ENCODE data around the gene SRRD.

Gene SRRD

DNA sequence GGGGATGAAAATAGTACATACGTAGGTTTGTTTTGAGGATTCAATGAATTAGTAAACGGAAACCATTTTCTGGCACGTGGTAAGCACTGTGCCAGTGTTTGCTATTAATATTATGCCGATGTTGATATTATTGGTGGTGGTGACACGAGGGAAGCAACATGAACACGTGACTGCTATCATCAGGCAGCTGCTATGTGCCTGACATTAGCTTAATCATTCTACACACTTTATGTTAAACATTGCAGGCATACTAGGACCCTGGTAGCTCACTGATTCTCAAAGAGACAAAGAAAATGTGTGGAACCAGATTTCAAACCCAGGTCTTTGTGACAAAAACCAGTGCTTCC lies 656 bp downstream of the SRRD start:
- peaks cover 31% of the 10 kb centered on the region for H3K36me3 Mint-ChIP-seq (ENCODE audit: low read depth)
- peak overlapping the region; percentile 96 for H3K27ac Mint-ChIP-seq
- H3K4me3 Mint-ChIP-seq: peak overlapping the region; percentile 96
- no peaks in the 10 kb centered on the region for H3K9me3 Mint-ChIP-seq
- DNase-seq (no peak), ATAC-seq (no peak)
- H3K4me1 Mint-ChIP-seq: peaks cover 61% of the 10 kb centered on the region
- no peaks in the 10 kb centered on the region for H3K27me3 Mint-ChIP-seq

DNA sequence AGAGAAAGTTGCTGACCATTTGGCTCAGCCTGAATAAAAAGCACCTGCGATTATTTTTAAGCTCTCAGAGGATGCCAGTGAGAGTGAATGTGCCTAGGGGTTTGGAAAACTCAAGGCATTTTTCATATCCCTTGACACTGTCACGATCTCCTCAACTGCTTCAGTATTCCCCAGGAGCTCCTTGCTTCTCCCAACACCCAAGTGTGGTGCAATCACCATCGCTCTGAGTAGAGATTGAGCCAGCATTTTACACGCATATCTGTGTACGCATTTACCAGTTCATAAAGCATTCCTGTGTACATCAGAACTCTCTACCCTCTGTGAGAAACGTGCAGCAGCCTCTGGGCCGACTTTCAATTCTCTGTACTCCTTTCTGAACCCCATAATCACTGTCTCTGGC lies 1.3 kb downstream of the SRRD start:
- peak overlapping the region; percentile 96 for H3K4me3 Mint-ChIP-seq
- H3K27me3 Mint-ChIP-seq: no peaks in the 10 kb centered on the region
- peak overlapping the region; percentile 80 for H3K27ac Mint-ChIP-seq
- H3K36me3 Mint-ChIP-seq (ENCODE audit: low read depth): peaks cover 34% of the 10 kb centered on the region
- no peak for DNase-seq
- H3K9me3 Mint-ChIP-seq: no peaks in the 10 kb centered on the region
- no peak for ATAC-seq
- peaks cover 54% of the 10 kb centered on the region for H3K4me1 Mint-ChIP-seq

DNA sequence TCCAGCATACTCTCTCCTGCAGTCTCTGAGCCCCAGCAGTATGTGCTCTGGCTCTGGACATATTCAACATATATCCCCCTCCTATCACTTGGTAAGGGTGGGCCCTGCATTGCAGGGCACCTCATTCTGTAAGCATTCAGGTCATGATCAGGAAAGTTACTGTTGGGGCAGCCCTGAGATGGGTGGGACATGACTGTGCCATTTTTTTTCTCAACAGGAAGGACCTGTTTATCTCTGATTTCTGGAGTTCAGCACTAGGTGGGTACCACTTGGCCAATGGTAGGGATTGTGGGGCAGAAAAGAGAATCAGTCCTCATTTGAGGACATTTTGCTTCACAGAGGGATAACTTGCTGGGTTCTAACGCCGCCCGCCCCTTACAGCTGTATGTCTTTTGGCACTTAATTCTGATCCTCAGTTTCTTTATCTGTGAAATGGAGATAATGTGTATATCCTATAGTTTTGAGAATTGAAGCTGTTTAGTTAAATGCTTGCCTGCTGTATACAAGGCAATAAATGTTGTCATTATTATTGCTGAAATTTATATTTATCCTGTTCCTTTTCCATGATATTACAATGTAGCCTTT lies 2.2 kb downstream of the SRRD start:
- ATAC-seq (no peak), DNase-seq (no peak)
- peaks cover 46% of the 10 kb centered on the region for H3K4me1 Mint-ChIP-seq
- H3K27ac Mint-ChIP-seq: peak overlapping the region; percentile 80
- peak overlapping the region; percentile 96 for H3K4me3 Mint-ChIP-seq
- H3K27me3 Mint-ChIP-seq: no peaks in the 10 kb centered on the region
- peaks cover 38% of the 10 kb centered on the region for H3K36me3 Mint-ChIP-seq (ENCODE audit: low read depth)
- H3K9me3 Mint-ChIP-seq: no peaks in the 10 kb centered on the region

DNA sequence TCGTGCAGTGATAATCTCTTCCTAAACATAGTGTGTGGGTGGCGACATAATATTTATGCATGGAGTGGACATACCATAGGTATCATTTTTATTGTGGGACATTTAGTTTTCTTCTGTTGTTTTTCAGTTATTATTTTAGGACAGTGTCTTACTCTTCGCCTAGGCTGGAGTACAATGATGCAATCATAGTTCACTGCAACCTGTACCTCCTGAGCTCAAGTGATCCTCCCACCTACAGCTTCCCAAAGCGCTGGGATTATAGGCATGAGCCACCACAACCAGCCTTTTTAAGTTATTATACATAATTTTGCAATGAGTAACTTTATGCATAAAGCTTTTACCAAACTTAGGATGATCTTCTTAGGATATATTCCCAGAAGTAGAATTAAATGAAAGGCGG lies 2.7 kb downstream of the SRRD start:
- Mint-ChIP-seq H3K9me3 (no peaks in the 10 kb centered on the region), H3K36me3 (ENCODE audit: low read depth) (peaks cover 37% of the 10 kb centered on the region), H3K27me3 (no peaks in the 10 kb centered on the region), H3K4me1 (peaks cover 41% of the 10 kb centered on the region), H3K27ac (peak overlapping the region; percentile 80), H3K4me3 (no peak overlapping the region)
- no peak for ATAC-seq
- DNase-seq: no peak

DNA sequence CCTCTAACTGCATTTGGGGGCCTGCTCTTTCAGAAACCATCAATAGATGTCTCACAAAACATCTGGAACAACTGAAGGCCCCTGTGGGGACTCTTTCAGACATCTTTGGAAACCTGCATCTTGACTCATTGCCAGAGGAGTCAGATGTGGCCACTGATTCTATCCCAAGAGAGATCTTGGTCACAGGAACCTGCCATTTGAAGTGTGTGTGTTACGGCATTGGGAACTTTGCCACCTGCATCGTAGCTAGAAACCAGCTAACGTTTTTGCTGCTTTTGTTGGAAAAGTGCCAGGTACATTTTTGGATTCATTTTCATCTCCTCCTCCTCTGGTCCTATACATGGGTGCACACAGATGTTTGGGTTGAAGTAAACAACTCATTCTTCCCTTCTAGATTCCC lies 4.3 kb downstream of the SRRD start:
- ATAC-seq (no peak), DNase-seq (no peak)
- H3K4me3 Mint-ChIP-seq: no peak overlapping the region
- H3K27ac Mint-ChIP-seq: peak overlapping the region; percentile 35
- H3K36me3 Mint-ChIP-seq (ENCODE audit: low read depth): peaks cover 49% of the 10 kb centered on the region
- no peaks in the 10 kb centered on the region for H3K27me3 Mint-ChIP-seq
- no peaks in the 10 kb centered on the region for H3K9me3 Mint-ChIP-seq
- peaks cover 25% of the 10 kb centered on the region for H3K4me1 Mint-ChIP-seq

DNA sequence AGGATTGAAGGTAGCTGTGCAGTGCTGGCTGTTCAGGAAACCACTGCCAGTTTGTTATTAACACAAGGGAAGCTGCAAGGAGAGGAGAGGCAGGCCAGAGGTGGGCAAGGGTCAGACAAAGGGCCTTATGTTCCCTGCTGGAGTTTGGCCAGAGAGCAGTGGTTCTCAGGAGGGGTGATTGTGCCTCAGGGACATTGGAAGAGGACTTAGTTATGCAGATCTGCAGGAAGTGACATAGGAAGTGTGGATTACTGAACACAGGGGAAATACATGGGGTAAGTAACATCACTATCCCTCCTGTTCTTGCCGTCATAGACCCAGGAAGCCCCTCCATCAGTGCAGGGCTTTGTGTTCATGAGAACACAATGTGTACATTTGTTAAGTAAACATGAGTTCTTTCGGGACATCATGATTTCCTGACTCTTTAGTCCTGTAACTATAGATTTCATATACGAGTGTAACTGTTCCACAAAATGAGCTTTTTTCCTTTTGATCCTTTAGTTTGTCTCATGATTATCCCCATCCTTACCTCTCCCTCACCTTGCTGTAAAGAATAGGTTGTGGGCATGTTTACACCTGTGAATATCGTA lies 5.9 kb downstream of the SRRD start:
- H3K4me1 Mint-ChIP-seq: peaks cover 24% of the 10 kb centered on the region
- peak overlapping the region; percentile 61 for H3K27ac Mint-ChIP-seq
- ATAC-seq (no peak), DNase-seq (no peak)
- H3K27me3 Mint-ChIP-seq: no peaks in the 10 kb centered on the region
- no peaks in the 10 kb centered on the region for H3K9me3 Mint-ChIP-seq
- H3K36me3 Mint-ChIP-seq (ENCODE audit: low read depth): peaks cover 62% of the 10 kb centered on the region
- no peak overlapping the region for H3K4me3 Mint-ChIP-seq

DNA sequence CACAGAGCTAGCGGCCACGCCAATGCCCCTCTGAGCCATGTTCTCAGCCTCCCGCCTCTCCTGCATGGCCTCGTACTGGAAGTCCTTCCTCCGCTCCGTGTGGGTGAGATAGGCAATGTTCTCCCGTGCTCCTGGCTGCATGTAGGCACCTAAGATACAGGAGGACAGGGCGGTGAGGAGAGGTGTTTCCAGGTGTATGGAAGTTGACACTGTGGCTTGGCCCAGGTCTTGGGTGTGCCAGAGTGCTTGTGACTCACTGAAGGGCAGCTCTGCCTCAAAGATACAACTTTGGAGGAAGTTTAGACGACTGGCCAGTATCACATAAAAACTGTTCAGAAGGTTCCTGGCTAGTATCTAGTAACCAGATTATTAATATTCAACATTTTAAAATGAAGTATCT lies 8.5 kb downstream of the SRRD start:
- H3K27ac Mint-ChIP-seq: peak overlapping the region; percentile 66
- H3K36me3 Mint-ChIP-seq (ENCODE audit: low read depth): peaks cover 63% of the 10 kb centered on the region
- no peaks in the 10 kb centered on the region for H3K27me3 Mint-ChIP-seq
- no peak overlapping the region for H3K4me3 Mint-ChIP-seq
- ATAC-seq: no peak
- no peaks in the 10 kb centered on the region for H3K9me3 Mint-ChIP-seq
- peaks cover 7% of the 10 kb centered on the region for H3K4me1 Mint-ChIP-seq
- no peak for DNase-seq

DNA sequence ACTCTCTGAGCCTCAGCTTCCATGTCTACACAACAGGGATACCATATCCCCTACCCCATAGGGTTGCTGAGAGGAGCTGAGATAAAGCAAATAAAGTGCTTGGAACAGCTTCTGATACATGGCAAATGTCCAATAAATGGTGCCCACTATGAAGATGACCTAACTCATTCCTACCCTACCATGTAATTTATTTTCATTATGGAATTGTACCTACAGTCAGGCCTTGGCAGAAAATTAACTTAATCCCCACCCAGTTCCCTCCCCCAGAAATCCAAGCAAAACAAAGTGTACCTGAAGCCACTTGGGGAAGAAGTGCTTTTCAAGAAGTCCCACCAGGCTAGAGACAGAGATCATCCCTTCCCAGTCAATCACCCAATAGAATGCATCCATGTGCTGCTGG lies 10.8 kb downstream of the SRRD start:
- H3K36me3 Mint-ChIP-seq (ENCODE audit: low read depth): peaks cover 53% of the 10 kb centered on the region
- H3K9me3 Mint-ChIP-seq: no peaks in the 10 kb centered on the region
- no peak for DNase-seq
- no peaks in the 10 kb centered on the region for H3K27me3 Mint-ChIP-seq
- H3K4me1 Mint-ChIP-seq: peaks cover 7% of the 10 kb centered on the region
- no peak overlapping the region for H3K4me3 Mint-ChIP-seq
- H3K27ac Mint-ChIP-seq: peak overlapping the region; percentile 46
- no peak for ATAC-seq

DNA sequence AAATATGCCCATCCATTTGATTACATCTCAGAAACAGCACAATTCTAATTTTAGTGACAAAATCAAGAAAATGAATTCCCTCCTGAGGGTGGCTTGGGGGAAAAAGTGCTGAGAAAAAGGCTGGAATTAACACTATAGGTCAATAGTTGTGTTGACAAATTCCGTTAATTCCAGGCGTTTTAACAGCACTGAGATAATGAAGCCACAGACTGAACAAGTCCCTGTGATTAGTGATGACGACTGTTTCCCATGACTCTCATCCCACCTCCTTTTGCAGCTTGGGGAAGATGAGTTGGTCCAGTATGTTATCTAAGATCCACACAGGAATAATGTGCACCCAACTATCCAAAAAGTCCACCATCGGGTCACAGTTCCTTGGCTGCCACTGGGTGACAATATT lies 12.8 kb downstream of the SRRD start:
- H3K4me3 Mint-ChIP-seq: no peak overlapping the region
- H3K27me3 Mint-ChIP-seq: no peaks in the 10 kb centered on the region
- ATAC-seq (no peak), DNase-seq (no peak)
- no peaks in the 10 kb centered on the region for H3K9me3 Mint-ChIP-seq
- peaks cover 49% of the 10 kb centered on the region for H3K36me3 Mint-ChIP-seq (ENCODE audit: low read depth)
- H3K4me1 Mint-ChIP-seq: peaks cover 7% of the 10 kb centered on the region
- no peak overlapping the region for H3K27ac Mint-ChIP-seq

DNA sequence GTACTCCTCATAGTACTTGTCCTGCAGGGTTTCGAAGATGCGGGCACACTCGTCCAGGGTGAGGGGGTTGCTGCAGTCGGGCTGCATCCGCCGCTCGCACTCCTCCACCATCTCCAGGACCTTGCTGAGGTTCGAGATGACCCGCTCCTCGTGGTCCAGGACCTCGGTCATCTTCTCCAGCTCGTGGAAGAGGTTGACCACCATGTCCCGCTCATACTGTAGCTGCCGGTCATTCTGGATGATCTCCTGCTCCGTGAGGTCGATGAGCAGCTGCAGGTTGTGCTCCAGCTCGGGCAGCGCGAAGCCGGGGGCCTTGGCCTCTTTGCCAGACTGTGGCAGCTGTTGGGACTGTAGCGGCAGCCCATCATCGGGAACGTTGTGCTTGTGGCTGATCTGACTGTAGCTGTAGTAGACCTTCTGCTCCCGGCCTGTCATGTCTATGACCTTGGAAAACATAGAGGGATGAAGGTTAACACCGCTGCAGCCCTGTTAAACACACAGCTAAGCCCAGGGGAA lies 15.6 kb downstream of the SRRD start:
- no peaks in the 10 kb centered on the region for H3K9me3 Mint-ChIP-seq
- H3K4me3 Mint-ChIP-seq: no peak overlapping the region
- peaks cover 52% of the 10 kb centered on the region for H3K36me3 Mint-ChIP-seq (ENCODE audit: low read depth)
- H3K27me3 Mint-ChIP-seq: no peaks in the 10 kb centered on the region
- H3K27ac Mint-ChIP-seq: no peak overlapping the region
- ATAC-seq (no peak), DNase-seq (no peak)
- peaks cover 18% of the 10 kb centered on the region for H3K4me1 Mint-ChIP-seq

DNA sequence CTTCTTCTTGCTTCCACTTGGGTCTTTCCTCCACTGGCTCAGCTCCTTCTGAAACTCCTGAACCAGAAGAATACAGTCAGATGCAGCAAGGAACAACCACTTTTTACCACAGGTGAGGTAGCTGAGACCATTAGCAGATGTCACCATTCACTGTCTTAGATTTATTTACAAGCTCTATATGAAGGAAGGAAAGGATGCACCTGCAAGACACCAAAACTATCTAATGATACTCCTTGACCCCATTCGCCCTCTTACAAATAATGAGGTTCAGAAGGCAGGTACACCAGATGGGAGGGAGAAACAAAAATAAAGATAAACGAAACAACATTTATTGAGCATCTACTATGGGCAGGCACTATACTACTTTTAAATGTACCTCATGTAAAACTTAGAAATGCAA lies 18.3 kb downstream of the SRRD start:
- no peak overlapping the region for H3K27ac Mint-ChIP-seq
- H3K4me3 Mint-ChIP-seq: no peak overlapping the region
- H3K36me3 Mint-ChIP-seq (ENCODE audit: low read depth): peaks cover 60% of the 10 kb centered on the region
- DNase-seq: no peak
- no peaks in the 10 kb centered on the region for H3K9me3 Mint-ChIP-seq
- H3K27me3 Mint-ChIP-seq: no peaks in the 10 kb centered on the region
- H3K4me1 Mint-ChIP-seq: peaks cover 21% of the 10 kb centered on the region
- ATAC-seq: no peak

DNA sequence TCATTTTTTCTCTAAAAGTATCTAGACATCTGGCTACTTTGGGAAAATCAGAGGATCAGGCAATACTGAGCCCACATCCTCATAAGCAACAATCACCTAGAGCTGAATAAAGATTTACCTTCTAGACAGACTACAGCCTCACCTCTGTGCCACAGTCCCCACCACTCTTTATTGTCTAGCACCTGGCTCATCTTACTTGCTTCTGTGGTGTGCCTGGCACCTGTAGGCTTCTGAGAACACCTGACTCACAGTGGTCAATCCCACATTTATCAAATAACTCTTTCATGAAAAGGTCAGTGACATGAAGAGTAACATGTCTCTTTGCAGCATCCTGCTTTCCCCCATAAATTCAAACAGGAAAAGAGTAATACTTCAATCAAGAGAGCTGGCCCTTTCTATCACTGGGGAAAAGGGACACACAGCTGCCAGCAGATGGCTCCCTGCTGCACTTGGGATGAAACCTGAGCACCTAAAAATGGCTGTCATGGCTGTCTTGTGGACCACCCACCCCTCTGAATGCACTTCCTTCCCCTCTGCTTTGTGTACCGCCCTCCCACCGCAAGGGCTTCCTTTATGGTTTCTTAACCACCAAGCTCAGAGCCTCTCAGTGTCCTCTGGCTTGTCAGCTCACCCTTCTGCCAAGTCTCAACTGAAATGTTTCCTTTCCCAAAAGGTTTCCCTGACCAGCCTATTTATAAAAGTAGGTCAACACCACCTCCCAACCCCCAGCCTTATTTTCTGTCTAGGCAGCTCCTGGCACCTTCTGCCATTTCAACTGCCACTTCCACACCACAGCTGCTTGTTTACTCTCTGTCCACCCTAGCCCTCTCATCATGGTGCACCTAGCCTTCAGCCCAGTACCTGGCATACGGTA lies 19.2 kb downstream of the SRRD start:
- no peak overlapping the region for H3K4me3 Mint-ChIP-seq
- H3K36me3 Mint-ChIP-seq (ENCODE audit: low read depth): peaks cover 58% of the 10 kb centered on the region
- H3K27me3 Mint-ChIP-seq: no peaks in the 10 kb centered on the region
- peaks cover 21% of the 10 kb centered on the region for H3K4me1 Mint-ChIP-seq
- DNase-seq: peak; percentile 58
- peak overlapping the region; percentile 72 for H3K27ac Mint-ChIP-seq
- peak; percentile 82 for ATAC-seq
- no peaks in the 10 kb centered on the region for H3K9me3 Mint-ChIP-seq

DNA sequence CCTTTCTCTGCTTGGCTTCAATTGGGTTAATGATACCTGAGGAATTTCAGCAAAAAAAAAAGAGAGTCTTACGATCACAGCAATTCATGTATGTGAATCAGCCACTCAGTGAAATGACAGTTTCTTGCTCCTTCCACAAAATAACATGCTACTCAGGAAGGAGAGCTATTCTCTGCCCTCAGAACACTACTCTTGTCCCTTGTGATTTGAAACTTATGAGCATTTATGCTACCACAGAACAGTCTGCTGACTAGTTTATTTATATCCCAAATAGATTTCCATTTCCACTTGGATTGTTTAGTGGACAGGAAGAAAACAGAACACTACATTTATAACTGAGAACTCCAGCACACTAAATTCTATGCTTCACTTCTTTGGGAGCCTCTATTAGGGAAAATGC lies 20.1 kb downstream of the SRRD start:
- peaks cover 21% of the 10 kb centered on the region for H3K4me1 Mint-ChIP-seq
- H3K36me3 Mint-ChIP-seq (ENCODE audit: low read depth): peaks cover 58% of the 10 kb centered on the region
- H3K27me3 Mint-ChIP-seq: no peaks in the 10 kb centered on the region
- no peak for DNase-seq
- H3K9me3 Mint-ChIP-seq: no peaks in the 10 kb centered on the region
- ATAC-seq: no peak
- H3K4me3 Mint-ChIP-seq: no peak overlapping the region
- H3K27ac Mint-ChIP-seq: peak overlapping the region; percentile 72

DNA sequence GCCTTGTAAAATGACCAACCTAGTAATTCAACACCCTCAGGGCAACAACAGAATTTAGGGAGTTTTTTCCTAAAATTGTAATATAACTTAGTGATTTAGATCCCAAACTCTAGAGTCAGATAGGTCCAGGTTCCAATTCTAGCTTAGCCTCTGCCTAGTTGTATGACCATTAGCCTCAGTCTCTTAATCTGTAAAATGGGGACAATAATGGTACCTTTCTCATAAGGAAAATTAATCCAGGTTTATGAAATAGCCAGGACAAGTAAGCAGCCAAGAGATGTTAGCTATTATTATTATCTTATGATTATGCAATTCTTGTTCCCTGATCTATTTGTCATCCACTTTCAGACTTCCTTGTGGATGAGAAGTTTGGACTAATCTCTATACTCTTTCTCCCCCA lies 24.5 kb downstream of the SRRD start:
- Mint-ChIP-seq H3K9me3 (no peaks in the 10 kb centered on the region), H3K4me1 (peaks cover 38% of the 10 kb centered on the region), H3K27me3 (no peaks in the 10 kb centered on the region), H3K36me3 (ENCODE audit: low read depth) (peaks cover 47% of the 10 kb centered on the region), H3K27ac (no peak overlapping the region), H3K4me3 (no peak overlapping the region)
- ATAC-seq (no peak), DNase-seq (no peak)
